SKM-1 treated with dmso at 0.1 percent for 144 hours (cell line): Measurements from ENCODE around the gene IL6R.
"Not testable (repeated sequence)": the region's sequence is repeated elsewhere in the genome, so short reads cannot be mapped to it uniquely, and the experiment has no call there.

Experiments
- DNase-seq: peaks from one replicate; lab custom pipeline; 2025; ENCODE audit not compliant: unreplicated experiment; lab: John Stamatoyannopoulos, UW

Gene IL6R

DNA sequence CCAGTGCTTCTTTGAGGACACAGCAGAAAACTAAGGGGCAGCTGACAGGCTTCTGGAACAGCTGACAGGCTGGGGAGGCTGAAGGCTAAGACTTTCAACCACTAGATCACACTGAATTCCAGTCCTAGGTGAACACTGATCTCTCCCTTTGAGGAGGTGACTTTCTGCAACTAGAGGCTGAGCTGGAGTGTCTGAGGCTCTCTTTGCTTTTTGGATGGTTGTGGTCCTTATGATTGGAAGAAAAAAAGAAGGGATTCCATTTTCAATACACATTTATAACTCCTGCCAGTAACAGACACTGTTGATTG, 1.4 kb downstream of the IL6R start:
- DNase-seq, result no peak

GRCh38 chr1:154406886-154407197, 1.7 kb downstream of the IL6R start:
- no peak for DNase-seq

- peak; percentile 92 for DNase-seq
These were observed 2.3 kb downstream of the IL6R start for GRCh38 chr1:154407198-154408091.

GRCh38 chr1:154408174-154408777, 3.1 kb downstream of the IL6R start:
- no peak for DNase-seq

DNA sequence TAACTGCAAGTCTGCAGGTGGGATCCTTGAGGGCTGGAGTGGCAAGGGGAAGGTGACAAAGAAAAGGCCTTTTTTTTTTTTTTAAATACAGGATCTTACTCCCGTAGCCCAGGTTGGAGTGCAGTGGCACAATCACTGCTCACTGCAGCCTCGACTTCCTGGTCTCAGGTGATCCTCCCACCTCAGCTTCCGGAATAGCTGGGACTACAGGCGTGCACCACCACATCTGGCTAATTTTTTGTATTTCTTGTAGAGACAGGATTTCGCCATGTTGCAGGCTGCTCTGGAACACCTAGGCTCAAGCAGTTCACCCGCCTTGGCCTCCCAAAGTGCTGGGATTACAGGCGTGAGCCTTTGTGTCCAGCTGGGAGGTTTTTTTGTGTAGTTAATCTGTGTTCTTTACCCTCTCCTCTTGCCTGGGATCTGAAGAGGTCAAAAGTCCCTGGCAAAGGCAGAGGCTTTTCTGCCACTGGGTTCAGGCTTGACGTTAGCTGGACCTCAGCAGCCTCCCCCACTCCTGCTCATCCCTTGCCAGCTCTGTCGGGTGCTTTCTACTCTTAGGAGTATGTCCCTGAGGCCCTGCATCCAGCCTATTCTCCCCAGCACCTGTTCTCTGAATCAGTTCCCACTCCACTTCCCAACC, 5.2 kb downstream of the IL6R start:
- no peak for DNase-seq

DNA sequence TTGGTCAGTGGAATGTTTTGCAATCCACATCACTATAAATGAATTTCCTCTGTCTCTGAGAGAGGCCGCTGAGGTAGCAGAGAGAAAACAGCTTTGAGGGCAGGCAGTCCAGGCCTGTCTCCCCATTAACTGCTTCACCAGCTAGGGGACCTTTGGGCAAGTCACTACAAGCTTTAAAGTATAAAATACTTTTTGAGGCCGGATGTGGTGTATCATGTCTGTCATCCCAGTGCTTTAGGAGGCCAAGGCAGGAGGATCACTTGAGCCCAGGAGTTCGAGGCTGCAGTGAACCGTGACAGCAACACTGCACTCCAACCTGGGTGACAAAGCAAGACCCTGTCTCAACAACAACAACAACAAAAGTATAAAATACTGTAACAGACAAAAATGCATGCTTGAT, 6.4 kb downstream of the IL6R start:
- peak; percentile 32 for DNase-seq

- DNase-seq, result no peak
These were observed 8.1 kb downstream of the IL6R start for GRCh38 chr1:154413177-154413783.

GRCh38 chr1:154414606-154415005, 9.5 kb downstream of the IL6R start:
- no peak for DNase-seq

DNA sequence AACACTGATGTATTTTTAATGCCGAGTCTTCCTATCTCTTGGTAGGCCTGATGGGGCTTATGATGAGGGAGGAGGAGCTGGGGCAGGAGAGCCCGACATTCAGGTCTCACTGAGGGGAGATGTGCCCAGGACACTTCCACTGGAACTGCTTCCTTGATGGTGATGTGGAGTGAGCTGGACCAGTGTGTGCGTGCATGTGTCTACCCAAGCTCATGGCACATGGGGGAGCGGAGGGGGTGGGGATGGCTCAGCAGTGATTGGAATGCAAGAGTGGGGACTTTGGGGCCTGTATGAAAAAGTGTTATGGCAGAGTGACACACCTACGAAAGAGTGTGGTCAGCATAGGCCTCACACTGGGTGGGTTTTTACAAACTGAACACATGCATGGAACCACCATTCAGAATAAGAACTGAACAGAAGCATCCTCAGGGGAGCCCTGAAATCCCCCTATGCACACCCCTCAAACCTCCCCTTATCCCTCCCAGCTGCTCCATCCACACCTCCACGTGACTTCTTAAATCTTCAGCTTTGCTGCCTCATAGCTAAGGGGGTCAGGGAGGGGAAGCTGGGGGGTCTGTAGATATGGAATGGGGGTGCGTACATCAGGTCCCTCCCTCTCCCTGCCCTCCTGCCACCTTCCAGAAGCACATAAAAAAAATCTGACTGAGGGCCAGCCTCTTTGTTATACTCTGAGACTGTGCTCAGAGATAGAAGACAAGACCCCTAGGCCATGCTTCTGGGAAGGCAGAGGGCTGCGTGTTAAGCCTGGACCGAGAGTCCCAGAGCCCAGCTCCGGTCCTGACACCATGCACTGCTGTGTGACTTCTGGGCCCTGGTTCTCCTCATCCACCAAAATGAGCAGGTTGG, 11.6 kb downstream of the IL6R start:
- DNase-seq, result no peak

- no peak for DNase-seq
These were observed 12.1 kb downstream of the IL6R start for GRCh38 chr1:154417338-154417608.

GRCh38 chr1:154418062-154418921, 13.1 kb downstream of the IL6R start:
- no peak for DNase-seq

DNA sequence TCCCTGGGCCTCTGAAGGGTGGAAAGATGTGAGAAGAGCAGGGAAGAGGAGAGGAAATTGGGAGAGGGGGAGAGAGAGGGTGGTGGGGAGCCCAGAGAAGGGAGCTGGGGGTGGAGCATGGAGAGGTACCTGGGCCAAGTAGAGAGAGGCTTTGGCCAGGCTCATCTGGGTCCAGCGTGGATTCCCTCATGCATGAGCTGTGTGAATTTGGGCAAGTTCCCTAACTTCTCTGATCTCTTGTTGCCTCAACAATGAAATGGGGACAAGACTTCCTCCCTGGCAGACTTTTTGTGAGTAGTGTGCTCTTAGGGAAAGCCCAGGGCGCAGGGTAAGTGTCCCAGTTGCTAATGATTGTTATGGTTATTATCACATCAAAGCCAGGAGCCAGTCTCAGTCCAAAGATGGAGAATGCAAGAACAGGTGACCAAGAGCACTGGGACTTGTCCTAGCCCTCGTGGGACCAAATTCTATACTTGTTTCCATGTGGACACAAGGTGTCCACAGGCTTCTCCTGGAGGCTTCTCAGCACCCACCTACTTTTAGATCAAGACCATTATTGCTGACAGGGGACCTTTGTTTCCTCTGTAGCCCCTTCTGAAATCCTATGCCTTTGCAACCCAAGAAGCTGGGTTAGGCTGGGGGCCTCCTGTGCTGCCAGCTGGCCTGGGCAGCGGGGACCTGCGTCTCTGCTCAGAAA, 13.9 kb downstream of the IL6R start:
- no peak for DNase-seq

- DNase-seq, result peak; percentile 38
These were observed 14.8 kb downstream of the IL6R start for GRCh38 chr1:154419620-154420571.

DNA sequence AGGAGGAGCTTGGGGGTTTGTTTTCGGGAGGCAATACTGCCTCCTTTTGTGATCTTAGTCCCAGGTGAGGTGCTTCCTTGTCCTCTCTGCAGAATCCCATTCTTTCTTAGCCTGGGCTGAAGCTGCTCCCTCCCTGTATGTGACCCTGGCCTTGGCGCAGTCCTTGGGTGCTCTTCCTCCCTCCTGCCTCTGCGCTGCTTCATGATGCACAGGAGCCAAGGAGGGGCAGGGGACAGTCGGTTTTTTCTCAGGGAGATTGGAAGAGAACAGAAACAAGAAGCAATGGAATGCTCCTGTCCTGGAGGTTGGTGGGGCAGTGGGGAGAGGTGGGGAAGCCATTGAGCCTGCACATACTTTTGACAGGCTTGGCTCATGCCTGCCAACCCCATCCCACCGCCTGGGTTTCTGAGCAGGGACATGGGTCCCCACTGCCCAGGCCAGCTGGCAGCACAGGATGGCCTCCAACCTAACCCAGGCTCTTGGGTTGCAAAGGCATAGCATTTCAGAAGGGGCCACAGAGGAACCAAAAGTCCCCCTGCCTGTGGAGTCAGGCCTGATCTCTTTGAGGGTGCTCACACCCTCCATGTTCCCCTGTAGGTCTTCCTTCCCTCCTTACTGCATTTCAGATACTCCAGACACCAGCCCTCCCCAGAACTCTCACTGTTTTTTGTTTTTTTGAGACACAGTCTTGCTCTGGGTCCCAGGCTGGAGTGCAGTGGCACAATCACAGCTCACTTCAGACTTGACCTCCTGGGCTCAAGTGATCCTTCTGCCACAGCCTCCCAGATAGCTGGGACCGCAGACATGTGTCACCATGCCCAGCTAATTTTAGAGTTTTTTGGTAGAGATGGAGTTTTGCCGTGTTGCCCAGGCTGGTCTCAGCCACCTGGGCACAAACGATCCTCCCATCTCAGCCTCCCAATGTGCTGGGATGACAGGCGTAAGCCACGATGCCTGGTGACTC, 16.1 kb downstream of the IL6R start:
- no peak for DNase-seq

DNA sequence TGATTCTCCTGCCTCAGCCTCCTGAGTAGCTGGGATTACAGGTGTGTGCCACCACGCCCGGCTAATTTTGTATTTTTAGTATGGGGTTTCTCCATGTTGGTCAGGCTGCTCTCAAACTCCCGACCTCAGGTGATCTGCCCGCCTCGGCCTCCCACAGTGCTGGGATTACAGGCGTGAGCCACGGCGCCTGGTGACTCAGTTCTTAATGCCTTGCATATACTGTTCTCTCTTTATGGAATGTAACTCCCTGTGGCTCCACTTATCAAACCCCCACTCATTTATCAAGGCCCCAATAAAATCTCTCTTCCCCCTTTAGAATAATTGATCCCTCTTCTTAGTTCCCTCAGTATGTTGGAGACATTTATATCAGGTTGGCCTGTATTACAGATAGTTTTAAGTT, 16.9 kb downstream of the IL6R start:
- not testable (repeated sequence) for DNase-seq

- no peak for DNase-seq
These were observed 17.4 kb downstream of the IL6R start for GRCh38 chr1:154422521-154422920.

DNA sequence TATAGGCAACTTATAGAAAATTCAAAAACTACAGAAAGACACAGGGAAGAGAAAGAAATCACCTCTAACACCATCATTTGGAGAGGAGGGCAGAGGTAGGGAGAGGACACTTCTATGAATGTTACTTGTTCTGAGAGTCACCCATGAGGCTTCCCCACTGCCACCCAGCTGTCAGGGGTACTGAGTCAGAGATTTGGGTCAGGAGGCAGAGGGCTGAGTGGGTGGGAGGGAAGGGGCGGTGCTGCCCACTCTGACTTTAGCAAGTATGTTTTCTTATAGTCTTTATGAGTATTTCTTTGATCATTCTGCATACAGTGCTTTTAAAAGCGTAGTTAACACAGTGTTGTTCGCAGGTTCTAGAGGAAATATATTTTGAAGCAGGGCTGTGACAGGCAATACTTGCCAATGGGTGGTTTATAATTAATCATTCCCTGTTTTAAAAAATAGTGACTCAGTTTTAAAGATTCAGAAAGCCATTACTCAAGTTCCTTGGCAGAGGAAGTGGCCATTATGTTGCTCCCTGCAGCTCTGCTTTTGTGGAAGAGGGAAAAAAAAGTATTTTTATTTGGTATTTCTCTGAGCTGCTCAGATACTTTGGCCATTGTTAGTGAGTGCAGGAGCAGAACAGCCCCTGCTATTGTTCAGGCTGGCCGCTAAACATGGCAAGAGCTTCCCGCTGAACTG, 18.3 kb downstream of the IL6R start:
- no peak for DNase-seq
